Activated CD4-positive, alpha-beta T cell treated with anti-CD3 and anti-CD28 coated beads for 48 hours (primary cell): ENCODE data around the gene CFAP57.

Experiments
- DNase-seq: peaks from one replicate; pipeline ENCODE4 v3.0.0-alpha.2; 2020

CFAP57 gene

GRCh38 chr1:43229826-43230780 is 58.0 kb downstream of the CFAP57 start:
- no peak for DNase-seq

- DNase-seq, result no peak
These were observed 59.9 kb downstream of the CFAP57 start for GRCh38 chr1:43232074-43232473.

- DNase-seq, result no peak
These were observed 60.4 kb downstream of the CFAP57 start for GRCh38 chr1:43232482-43232881.

- DNase-seq, result no peak
These were observed 61.5 kb downstream of the CFAP57 start for GRCh38 chr1:43233631-43234030.

- no peak for DNase-seq
These were observed 62.1 kb downstream of the CFAP57 start for GRCh38 chr1:43234267-43234666.

- no peak for DNase-seq
These were observed 62.9 kb downstream of the CFAP57 start for GRCh38 chr1:43235040-43235439.

GRCh38 chr1:43235451-43236121 is 63.5 kb downstream of the CFAP57 start:
- DNase-seq, result no peak

GRCh38 chr1:43237121-43237520 is 65.0 kb downstream of the CFAP57 start:
- no peak for DNase-seq

GRCh38 chr1:43238085-43238484 is 66.0 kb downstream of the CFAP57 start:
- DNase-seq, result peak; percentile 54

GRCh38 chr1:43238991-43239469 is 66.9 kb downstream of the CFAP57 start:
- no peak for DNase-seq

- DNase-seq, result no peak
These were observed 67.4 kb downstream of the CFAP57 start for GRCh38 chr1:43239484-43239883.

GRCh38 chr1:43241413-43241836 is 69.3 kb downstream of the CFAP57 start:
- no peak for DNase-seq

GRCh38 chr1:43243299-43243698 is 71.2 kb downstream of the CFAP57 start:
- DNase-seq, result no peak

- no peak for DNase-seq
These were observed 74.5 kb downstream of the CFAP57 start for GRCh38 chr1:43246466-43247213.

- no peak for DNase-seq
These were observed 75.3 kb downstream of the CFAP57 start for GRCh38 chr1:43247256-43247921.

- DNase-seq, result no peak
These were observed 78.2 kb downstream of the CFAP57 start for GRCh38 chr1:43250351-43250761.

GRCh38 chr1:43251024-43251423 is 78.9 kb downstream of the CFAP57 start:
- no peak for DNase-seq

GRCh38 chr1:43252225-43252624 is 80.1 kb downstream of the CFAP57 start:
- no peak for DNase-seq

- no peak for DNase-seq
These were observed 81.0 kb downstream of the CFAP57 start for GRCh38 chr1:43253173-43253572.

- DNase-seq, result no peak
These were observed 81.7 kb downstream of the CFAP57 start for GRCh38 chr1:43253876-43254275.

- no peak for DNase-seq
These were observed 83.5 kb downstream of the CFAP57 start for GRCh38 chr1:43255438-43256210.
